ENCODE data around the gene PITPNC1.

- no peak for TF ChIP-seq CTCF (IDR thresholded peaks at IDR 0.05)
- TF ChIP-seq POLR2A (IDR thresholded peaks at IDR 0.05; ENCODE audit: low read depth): no peak
These were observed 223.3 kb downstream of the PITPNC1 start for GRCh38 chr17:67600408-67600807.

Measured in esophagus muscularis mucosa (tissue), 3 donors.